Gastroesophageal sphincter (tissue), 4 donors: ENCODE measurements around the gene NKX2-2. TPM values are rescaled to one million over a fixed set of nuclear protein-coding genes. Genes with fewer than 3 reads are reported as not detected.

Source experiments
- ATAC-seq: fragments of 150-250 bp; one replicate; pipeline ENCODE4 v1.9.1; 2016; ENCODE audit warnings: mild to moderate bottlenecking, moderate library complexity
- H3K27ac ChIP-seq, 4 donors: fragments of 200-600 bp; sonication (generic) in 3 of 4; 1 replicate in 3 of 4; 2 replicates in 1 of 4; pipeline ENCODE4 v1.5.1; 2016 to 2019
- H3K27me3 ChIP-seq: fragments of 200-600 bp; sonication (generic); one replicate; pipeline ENCODE4 v1.5.1; 2019
- H3K36me3 ChIP-seq, 2 donors: fragments of 200-600 bp; sonication (generic); one replicate each; pipeline ENCODE4 v1.5.1; 2019; ENCODE audit warnings: control low read depth in 1 of 2
- H3K4me1 ChIP-seq, 3 donors: fragments of 200-600 bp; sonication (generic); 1 replicate in 2 of 3; 2 replicates in 1 of 3; pipeline ENCODE4 v1.5.1; 2016 to 2019; ENCODE audit warnings: control low read depth in 2 of 3
- H3K4me3 ChIP-seq, 2 donors: fragments of 200-600 bp; sonication (generic); one replicate each; pipeline ENCODE4 v1.5.1; 2019; ENCODE audit warnings: mild to moderate bottlenecking in 1 of 2, moderate library complexity in 1 of 2
- H3K9me3 ChIP-seq, 3 donors: fragments of 200-600 bp; sonication (generic); one replicate each; pipeline ENCODE4 v1.5.1; 2017 to 2019; ENCODE audit warnings: control low read depth in 2 of 3
- EP300 ChIP-seq: sonication (generic); formaldehyde crosslinking; IDR thresholded peaks from one replicate; pipeline ENCODE4 v1.6.1; 2017; ENCODE audit warnings: antibody characterized with exemption, mild to moderate bottlenecking
- POLR2A ChIP-seq, 2 donors: fragments of 450-650 bp; IDR thresholded peaks; one replicate each; pipeline ENCODE4 v1.6.1; 2017; ENCODE audit warnings: antibody characterized with exemption in 2 of 2, mild to moderate bottlenecking in 2 of 2, moderate library complexity in 1 of 2
- POLR2AphosphoS5 ChIP-seq: sonication (generic); formaldehyde crosslinking; IDR thresholded peaks from one replicate; pipeline ENCODE4 v1.6.1; 2017; ENCODE audit warnings: antibody characterized with exemption
- WGBS, 2 donors: methylation state at CpG; one replicate each; pipeline ENCODE4 v1.1.5; 2018; ENCODE audit warnings: low coverage in 1 of 2; 5-methylcytosine and 5-hydroxymethylcytosine counted together
- total RNA-seq, 4 donors: library from RNA; depleted of rRNA; stranded (reverse); fragments of >200 nt; gene quantifications; one replicate each; pipeline ENCODE4 v1.1.0, GENCODE V29; 2016
- TF ChIP-seq, protein P1 (sequence below), 4 experiments: fragments of 200-600 bp in 2 of 4; fragments of 450-650 bp in 2 of 4; sonication (generic) in 1 of 4; IDR thresholded peaks; one replicate each; pipeline ENCODE4 v1.5.1; 2017 to 2019; ENCODE audit warnings: antibody characterized with exemption in 4 of 4, mild to moderate bottlenecking in 2 of 4, moderate library complexity in 2 of 4

Gene NKX2-2
- total RNA-seq, 4 donors from 2014 or later, result not detected

DNA sequence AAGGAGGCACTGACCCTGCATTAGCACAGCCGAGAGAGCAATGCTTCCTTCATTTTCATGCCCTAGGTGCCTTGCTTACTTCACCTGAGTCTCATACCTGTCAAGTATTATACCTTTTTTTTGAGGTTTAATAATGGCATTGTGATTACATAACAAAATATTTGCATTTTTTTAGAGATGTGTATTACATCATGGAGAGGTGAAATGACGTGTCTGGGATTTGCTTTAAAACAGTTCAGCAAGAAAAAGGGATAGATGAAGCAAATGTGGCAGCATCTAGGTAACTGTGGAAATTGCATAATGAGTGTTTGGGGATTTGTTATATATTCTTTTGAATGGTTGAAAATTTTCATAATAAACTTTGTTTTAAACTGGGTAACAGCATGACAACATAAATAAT, 48.9 kb downstream of the NKX2-2 start:
- TF ChIP-seq POLR2A (IDR thresholded peaks at IDR 0.05) (no peak), EP300 (no peak), POLR2AphosphoS5 (no peak)
- TF ChIP-seq, protein P1, sequence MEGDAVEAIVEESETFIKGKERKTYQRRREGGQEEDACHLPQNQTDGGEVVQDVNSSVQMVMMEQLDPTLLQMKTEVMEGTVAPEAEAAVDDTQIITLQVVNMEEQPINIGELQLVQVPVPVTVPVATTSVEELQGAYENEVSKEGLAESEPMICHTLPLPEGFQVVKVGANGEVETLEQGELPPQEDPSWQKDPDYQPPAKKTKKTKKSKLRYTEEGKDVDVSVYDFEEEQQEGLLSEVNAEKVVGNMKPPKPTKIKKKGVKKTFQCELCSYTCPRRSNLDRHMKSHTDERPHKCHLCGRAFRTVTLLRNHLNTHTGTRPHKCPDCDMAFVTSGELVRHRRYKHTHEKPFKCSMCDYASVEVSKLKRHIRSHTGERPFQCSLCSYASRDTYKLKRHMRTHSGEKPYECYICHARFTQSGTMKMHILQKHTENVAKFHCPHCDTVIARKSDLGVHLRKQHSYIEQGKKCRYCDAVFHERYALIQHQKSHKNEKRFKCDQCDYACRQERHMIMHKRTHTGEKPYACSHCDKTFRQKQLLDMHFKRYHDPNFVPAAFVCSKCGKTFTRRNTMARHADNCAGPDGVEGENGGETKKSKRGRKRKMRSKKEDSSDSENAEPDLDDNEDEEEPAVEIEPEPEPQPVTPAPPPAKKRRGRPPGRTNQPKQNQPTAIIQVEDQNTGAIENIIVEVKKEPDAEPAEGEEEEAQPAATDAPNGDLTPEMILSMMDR (IDR thresholded peaks at IDR 0.05), result no peak
- H3K4me3 ChIP-seq, result no peak overlapping the region
- no peaks in the 10 kb centered on the region for H3K4me1 ChIP-seq
- H3K36me3 ChIP-seq, result no peaks in the 10 kb centered on the region
- H3K27ac ChIP-seq, result no peak overlapping the region
- H3K9me3 ChIP-seq, result peaks cover 0 to 20% (median 0%) of the 10 kb centered on the region in 3 donors
- no peak for ATAC-seq
- 60 to 72% methylated on average over 2 of the region's 2 CpGs for WGBS, 2 donors
- H3K27me3 ChIP-seq, result peaks cover 5% of the 10 kb centered on the region

Other genes starting within 250 kb of the NKX2-2 start
- 10 to 100 TPM; 55.5 to 80.8 (median 68.4) TPM for gene XRN2, start 210.7 kb downstream of the NKX2-2 start, total RNA-seq
- not detected for gene NKX2-4, start 116.5 kb downstream of the NKX2-2 start, total RNA-seq
- not detected for gene PAX1, start 191.6 kb upstream of the NKX2-2 start, total RNA-seq